HepG2 (cell line): Measurements from ENCODE around the gene NACC2. TPM values are rescaled to one million over a fixed set of nuclear protein-coding genes. Genes with fewer than 3 reads are reported as not detected.

Source experiments
- ATM ChIP-seq: fragments of 450-650 bp; IDR thresholded peaks from 2 replicates; pipeline ENCODE4 v1.7.1; 2017; ENCODE audit warnings: mild to moderate bottlenecking, borderline replicate concordance
- ELF1 ChIP-seq: sonication (generic); formaldehyde crosslinking; IDR thresholded peaks from 2 replicates; pipeline ENCODE4 v1.4.0; 2020; ENCODE audit warnings: missing genetic modification reagents
- MLX ChIP-seq: IDR thresholded peaks from 2 replicates; pipeline ENCODE4 v1.6.1; 2016
- POLR2AphosphoS5 ChIP-seq: IDR thresholded peaks from 2 replicates; pipeline ENCODE4 v1.6.1; 2012; ENCODE audit warnings: low read depth, low read length
- REXO4 ChIP-seq: sonication (generic); formaldehyde crosslinking; IDR thresholded peaks from 2 replicates; pipeline ENCODE4 v1.8.0; 2022; ENCODE audit warnings: missing genetic modification reagents, mild to moderate bottlenecking, borderline replicate concordance
- U2AF2 ChIP-seq: fragments of 200-400 bp; formaldehyde crosslinking; IDR thresholded peaks from 2 replicates; pipeline ENCODE4 v1.6.1; 2017; ENCODE audit warnings: low read depth, mild to moderate bottlenecking, low read length
- ZFAT ChIP-seq: sonication (generic); formaldehyde crosslinking; conservative IDR thresholded peaks from 2 replicates; pipeline ENCODE4 v1.8.1; 2023; ENCODE audit warnings: missing genetic modification reagents, inconsistent platforms
- ZFX ChIP-seq: sonication (generic); formaldehyde crosslinking; IDR thresholded peaks from 2 replicates; pipeline ENCODE4 v1.4.0; 2020; ENCODE audit warnings: mild to moderate bottlenecking, low read depth, missing genetic modification reagents, moderate library complexity
- ZNF263 ChIP-seq: sonication (generic); formaldehyde crosslinking; IDR thresholded peaks from 2 replicates; pipeline ENCODE4 v1.4.0; 2020; ENCODE audit warnings: missing genetic modification reagents
- ZNF343 ChIP-seq: sonication (generic); formaldehyde crosslinking; IDR thresholded peaks from 2 replicates; pipeline ENCODE4 v1.4.0; 2020; ENCODE audit warnings: mild to moderate bottlenecking, missing genetic modification reagents
- ZNF44 ChIP-seq: sonication (generic); formaldehyde crosslinking; IDR thresholded peaks from 2 replicates; pipeline ENCODE4 v1.5.1; 2020; ENCODE audit warnings: mild to moderate bottlenecking, missing genetic modification reagents
- ZNF616 ChIP-seq: sonication (generic); formaldehyde crosslinking; IDR thresholded peaks from 2 replicates; pipeline ENCODE4 v1.5.0; 2020; ENCODE audit warnings: low read depth, mild to moderate bottlenecking, missing genetic modification reagents
- ZNF713 ChIP-seq: sonication (generic); formaldehyde crosslinking; IDR thresholded peaks from 2 replicates; pipeline ENCODE4 v1.4.0; 2020; ENCODE audit warnings: mild to moderate bottlenecking, missing genetic modification reagents
- ZNF780A ChIP-seq: sonication (generic); formaldehyde crosslinking; IDR thresholded peaks from 2 replicates; pipeline ENCODE4 v1.8.0; 2022; ENCODE audit warnings: mild to moderate bottlenecking, missing genetic modification reagents, moderate library complexity
- ZNF781 ChIP-seq: sonication (generic); formaldehyde crosslinking; IDR thresholded peaks from 2 replicates; pipeline ENCODE4 v1.5.1; 2020; ENCODE audit warnings: borderline replicate concordance, mild to moderate bottlenecking, missing genetic modification reagents; ENCODE audit errors: not compliant biosample characterization
- polyA plus RNA-seq, 8 experiments: library from polyadenylated mRNA; depleted of rRNA in 3 of 8; stranded (reverse) in 7 of 8; unstranded in 1 of 8; fragments of >200 nt; fragmentation: Illumina TruSeq in 4 of 8; extraction: Trizol in 4 of 8; gene quantifications; 2 replicates each; pipeline versions ENCODE4 v1.2.1 to v1.2.3, GENCODE V29; 2011 to 2016; ENCODE audit warnings: low read depth in 4 of 8, missing spikeins in 1 of 8, mixed read lengths in 1 of 8; ENCODE audit not compliant: insufficient read depth in 1 of 8
- total RNA-seq, 5 experiments: library from RNA; depleted of rRNA; stranded (reverse); fragments of >200 nt; fragmentation: Illumina TruSeq; extraction: Trizol; gene quantifications; 2 replicates each; pipeline ENCODE4 v1.2.3, GENCODE V29; 2016; ENCODE audit warnings: low read depth in 1 of 5
- TF ChIP-seq, protein P1 (sequence below): sonication (generic); formaldehyde crosslinking; IDR thresholded peaks from 2 replicates; pipeline ENCODE4 v1.4.0; 2020; ENCODE audit warnings: mild to moderate bottlenecking, missing genetic modification reagents
- TF ChIP-seq, protein P2 (sequence below): IDR thresholded peaks from 2 replicates; pipeline ENCODE4 v1.6.1; 2016; ENCODE audit warnings: low read depth
- TF ChIP-seq, protein P3 (sequence below): IDR thresholded peaks from 2 replicates; pipeline ENCODE4 v1.6.1; 2012; ENCODE audit warnings: low read depth, low read length, improper control_type of control experiment
- TF ChIP-seq, protein P4 (sequence below): sonication (generic); formaldehyde crosslinking; IDR thresholded peaks from 2 replicates; pipeline ENCODE4 v1.4.0; 2020; ENCODE audit warnings: low read depth, mild to moderate bottlenecking, missing genetic modification reagents

Gene NACC2
- total and polyA plus RNA-seq, 2 of the 13 experiments (the other 11 are each of a cell fraction or from before 2014, with no cell fraction given) = 5.9 to 12.3 TPM

DNA sequence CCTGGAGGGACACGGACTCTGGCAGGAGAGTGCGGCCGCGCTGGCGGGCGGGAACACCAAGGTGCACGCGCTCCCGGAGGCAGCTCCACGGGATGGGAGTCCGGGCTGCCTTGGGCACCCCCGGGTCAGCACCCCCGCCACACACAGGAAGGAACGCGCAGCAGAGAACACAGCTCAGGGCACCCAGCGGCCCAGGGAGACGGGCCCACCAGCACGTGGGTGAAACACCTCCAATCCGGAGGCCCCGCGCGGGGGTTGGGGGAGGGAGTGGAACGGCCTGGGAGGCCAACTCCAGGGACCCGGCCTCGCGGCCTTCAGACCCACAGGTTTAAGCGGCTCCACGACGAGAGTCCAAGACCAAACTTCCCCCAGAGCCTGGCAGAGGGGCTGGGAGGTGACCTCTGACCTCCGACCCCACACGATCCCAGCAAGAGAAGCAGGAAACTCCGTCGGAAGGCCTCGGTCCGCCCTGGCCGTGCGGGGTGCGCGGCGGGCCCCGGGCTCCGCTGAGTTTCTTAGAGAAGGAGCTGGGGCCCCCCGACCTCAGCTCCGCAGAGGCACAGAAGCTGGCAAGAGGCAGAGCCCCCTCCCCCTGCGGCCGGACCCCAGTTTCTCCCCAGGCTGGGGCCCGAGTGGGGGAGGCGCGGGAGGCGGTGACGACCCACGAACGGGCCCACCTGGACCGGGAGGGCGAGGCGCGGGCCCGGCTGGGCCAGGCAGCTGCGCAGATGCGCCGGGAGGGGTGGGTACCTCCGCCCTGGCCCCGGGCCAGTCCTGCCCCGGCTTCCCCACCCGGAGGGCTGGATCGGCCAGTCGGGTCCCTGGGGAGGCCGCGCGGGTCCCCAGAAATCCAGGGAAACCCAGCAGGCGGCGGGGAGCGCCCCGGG, 851 bp downstream of the NACC2 start (continued):
- TF ChIP-seq, protein P1, sequence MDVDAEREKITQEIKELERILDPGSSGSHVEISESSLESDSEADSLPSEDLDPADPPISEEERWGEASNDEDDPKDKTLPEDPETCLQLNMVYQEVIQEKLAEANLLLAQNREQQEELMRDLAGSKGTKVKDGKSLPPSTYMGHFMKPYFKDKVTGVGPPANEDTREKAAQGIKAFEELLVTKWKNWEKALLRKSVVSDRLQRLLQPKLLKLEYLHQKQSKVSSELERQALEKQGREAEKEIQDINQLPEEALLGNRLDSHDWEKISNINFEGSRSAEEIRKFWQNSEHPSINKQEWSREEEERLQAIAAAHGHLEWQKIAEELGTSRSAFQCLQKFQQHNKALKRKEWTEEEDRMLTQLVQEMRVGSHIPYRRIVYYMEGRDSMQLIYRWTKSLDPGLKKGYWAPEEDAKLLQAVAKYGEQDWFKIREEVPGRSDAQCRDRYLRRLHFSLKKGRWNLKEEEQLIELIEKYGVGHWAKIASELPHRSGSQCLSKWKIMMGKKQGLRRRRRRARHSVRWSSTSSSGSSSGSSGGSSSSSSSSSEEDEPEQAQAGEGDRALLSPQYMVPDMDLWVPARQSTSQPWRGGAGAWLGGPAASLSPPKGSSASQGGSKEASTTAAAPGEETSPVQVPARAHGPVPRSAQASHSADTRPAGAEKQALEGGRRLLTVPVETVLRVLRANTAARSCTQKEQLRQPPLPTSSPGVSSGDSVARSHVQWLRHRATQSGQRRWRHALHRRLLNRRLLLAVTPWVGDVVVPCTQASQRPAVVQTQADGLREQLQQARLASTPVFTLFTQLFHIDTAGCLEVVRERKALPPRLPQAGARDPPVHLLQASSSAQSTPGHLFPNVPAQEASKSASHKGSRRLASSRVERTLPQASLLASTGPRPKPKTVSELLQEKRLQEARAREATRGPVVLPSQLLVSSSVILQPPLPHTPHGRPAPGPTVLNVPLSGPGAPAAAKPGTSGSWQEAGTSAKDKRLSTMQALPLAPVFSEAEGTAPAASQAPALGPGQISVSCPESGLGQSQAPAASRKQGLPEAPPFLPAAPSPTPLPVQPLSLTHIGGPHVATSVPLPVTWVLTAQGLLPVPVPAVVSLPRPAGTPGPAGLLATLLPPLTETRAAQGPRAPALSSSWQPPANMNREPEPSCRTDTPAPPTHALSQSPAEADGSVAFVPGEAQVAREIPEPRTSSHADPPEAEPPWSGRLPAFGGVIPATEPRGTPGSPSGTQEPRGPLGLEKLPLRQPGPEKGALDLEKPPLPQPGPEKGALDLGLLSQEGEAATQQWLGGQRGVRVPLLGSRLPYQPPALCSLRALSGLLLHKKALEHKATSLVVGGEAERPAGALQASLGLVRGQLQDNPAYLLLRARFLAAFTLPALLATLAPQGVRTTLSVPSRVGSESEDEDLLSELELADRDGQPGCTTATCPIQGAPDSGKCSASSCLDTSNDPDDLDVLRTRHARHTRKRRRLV (CRISPR knock-in tag) = no peak
- TF ChIP-seq ATM = no peak
- no peak for TF ChIP-seq ZNF780A (CRISPR knock-in tag)
- no peak; the same call in 1 of the 2 replicates for TF ChIP-seq REXO4 (CRISPR knock-in tag)
- no peak for TF ChIP-seq ZNF343
- no peak for TF ChIP-seq MLX (CRISPR knock-in tag)
- TF ChIP-seq, protein P2, sequence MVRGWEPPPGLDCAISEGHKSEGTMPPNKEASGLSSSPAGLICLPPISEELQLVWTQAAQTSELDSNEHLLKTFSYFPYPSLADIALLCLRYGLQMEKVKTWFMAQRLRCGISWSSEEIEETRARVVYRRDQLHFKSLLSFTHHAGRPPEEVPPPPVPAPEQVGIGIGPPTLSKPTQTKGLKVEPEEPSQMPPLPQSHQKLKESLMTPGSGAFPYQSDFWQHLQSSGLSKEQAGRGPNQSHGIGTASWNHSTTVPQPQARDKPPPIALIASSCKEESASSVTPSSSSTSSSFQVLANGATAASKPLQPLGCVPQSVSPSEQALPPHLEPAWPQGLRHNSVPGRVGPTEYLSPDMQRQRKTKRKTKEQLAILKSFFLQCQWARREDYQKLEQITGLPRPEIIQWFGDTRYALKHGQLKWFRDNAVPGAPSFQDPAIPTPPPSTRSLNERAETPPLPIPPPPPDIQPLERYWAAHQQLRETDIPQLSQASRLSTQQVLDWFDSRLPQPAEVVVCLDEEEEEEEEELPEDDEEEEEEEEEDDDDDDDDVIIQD (CRISPR knock-in tag) = no peak
- no peak for TF ChIP-seq ZNF263
- no peak for TF ChIP-seq ZNF713
- peak; percentile 31; the same call in 1 of the 2 replicates for TF ChIP-seq ELF1 (CRISPR knock-in tag)
- TF ChIP-seq ZNF44 (CRISPR knock-in tag) = 0 out of 2 replicates have a peak, but pooled peaks have one; percentile 57
- TF ChIP-seq U2AF2 = no peak
- TF ChIP-seq ZFAT (CRISPR knock-in tag) = no peak
- TF ChIP-seq ZNF781 (CRISPR knock-in tag) = peak; percentile 37
- TF ChIP-seq, protein P3, sequence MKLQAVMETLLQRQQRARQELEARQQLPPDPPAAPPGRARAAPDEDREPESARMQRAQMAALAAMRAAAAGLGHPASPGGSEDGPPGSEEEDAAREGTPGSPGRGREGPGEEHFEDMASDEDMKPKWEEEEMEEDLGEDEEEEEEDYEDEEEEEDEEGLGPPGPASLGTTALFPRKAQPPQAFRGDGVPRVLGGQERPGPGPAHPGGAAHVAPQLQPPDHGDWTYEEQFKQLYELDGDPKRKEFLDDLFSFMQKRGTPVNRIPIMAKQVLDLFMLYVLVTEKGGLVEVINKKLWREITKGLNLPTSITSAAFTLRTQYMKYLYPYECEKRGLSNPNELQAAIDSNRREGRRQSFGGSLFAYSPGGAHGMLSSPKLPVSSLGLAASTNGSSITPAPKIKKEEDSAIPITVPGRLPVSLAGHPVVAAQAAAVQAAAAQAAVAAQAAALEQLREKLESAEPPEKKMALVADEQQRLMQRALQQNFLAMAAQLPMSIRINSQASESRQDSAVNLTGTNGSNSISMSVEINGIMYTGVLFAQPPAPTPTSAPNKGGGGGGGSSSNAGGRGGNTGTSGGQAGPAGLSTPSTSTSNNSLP = no peak
- TF ChIP-seq POLR2AphosphoS5 = no peak; the same call in 1 of the 2 replicates
- TF ChIP-seq ZNF616 (CRISPR knock-in tag) = no peak
- peak; percentile 83 for TF ChIP-seq ZFX (CRISPR knock-in tag)
- TF ChIP-seq, protein P4, sequence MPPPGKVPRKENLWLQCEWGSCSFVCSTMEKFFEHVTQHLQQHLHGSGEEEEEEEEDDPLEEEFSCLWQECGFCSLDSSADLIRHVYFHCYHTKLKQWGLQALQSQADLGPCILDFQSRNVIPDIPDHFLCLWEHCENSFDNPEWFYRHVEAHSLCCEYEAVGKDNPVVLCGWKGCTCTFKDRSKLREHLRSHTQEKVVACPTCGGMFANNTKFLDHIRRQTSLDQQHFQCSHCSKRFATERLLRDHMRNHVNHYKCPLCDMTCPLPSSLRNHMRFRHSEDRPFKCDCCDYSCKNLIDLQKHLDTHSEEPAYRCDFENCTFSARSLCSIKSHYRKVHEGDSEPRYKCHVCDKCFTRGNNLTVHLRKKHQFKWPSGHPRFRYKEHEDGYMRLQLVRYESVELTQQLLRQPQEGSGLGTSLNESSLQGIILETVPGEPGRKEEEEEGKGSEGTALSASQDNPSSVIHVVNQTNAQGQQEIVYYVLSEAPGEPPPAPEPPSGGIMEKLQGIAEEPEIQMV (CRISPR knock-in tag) = no peak
